Panc1 (cell line): ENCODE data around the gene SLC35F2. TPM values are rescaled to one million over a fixed set of nuclear protein-coding genes. Genes with fewer than 3 reads are reported as not detected.

Source experiments
- ATAC-seq: fragments of 200-7000 bp; cut with Tn5 transposase; 2 replicates; pipeline ENCODE4 v1.9.1; 2020; ENCODE audit warnings: mild to moderate bottlenecking, moderate library complexity
- BruUV-seq: library from RNA; stranded (reverse); fragments of 400-500 nt; replicated peaks from 2 replicates; lab custom pipeline; 2021; lab: Mats Ljungman, UMichigan
- CTCF ChIA-PET: fragments of 300-600 bp; sonication (Branson Sonifier 250); formaldehyde crosslinking; loops from one replicate; lab custom pipeline; 2022; ENCODE audit warnings: antibody characterized with exemption; lab: Charles Lee
- POLR2A ChIA-PET: fragments of 300-600 bp; sonication (Branson Sonifier 250); formaldehyde crosslinking; loops from one replicate; lab custom pipeline; 2022; ENCODE audit warnings: antibody characterized with exemption; lab: Charles Lee
- DNase-seq: peaks from one replicate; pipeline ENCODE4 v3.0.0-alpha.2; 2010; ENCODE audit warnings: low read depth, low spot score
- H3K27ac ChIP-seq: 2 replicates; pipeline ENCODE4 v1.5.1; 2011; ENCODE audit warnings: mild to moderate bottlenecking, low read length, inconsistent platforms
- H3K27me3 ChIP-seq: fragments of 200-500 bp; sonication (Bioruptor generic); 2 replicates; pipeline ENCODE4 v1.6.0; 2014; ENCODE audit warnings: low read length, inconsistent platforms; ENCODE audit not compliant: control insufficient read depth, insufficient read depth
- H3K36me3 ChIP-seq: fragments of 200-500 bp; sonication (Bioruptor generic); 2 replicates; pipeline ENCODE4 v1.5.1; 2014; ENCODE audit warnings: inconsistent platforms, mild to moderate bottlenecking, low read length, moderate library complexity; ENCODE audit not compliant: control insufficient read depth, insufficient read depth
- H3K4me1 ChIP-seq: 2 replicates; pipeline ENCODE4 v1.5.1; 2011; ENCODE audit warnings: inconsistent platforms, mild to moderate bottlenecking, low read length, moderate library complexity; ENCODE audit not compliant: control insufficient read depth, insufficient read depth
- H3K4me3 ChIP-seq, 2 experiments: 2 replicates each; pipeline ENCODE4 v1.5.1; 2011 to 2012; ENCODE audit warnings: low read depth in 2 of 2, low read length in 2 of 2, mild to moderate bottlenecking in 2 of 2, inconsistent platforms in 1 of 2, moderate library complexity in 1 of 2
- H3K9me3 ChIP-seq: fragments of 200-500 bp; sonication (Bioruptor generic); 2 replicates; pipeline ENCODE4 v1.5.1; 2014; ENCODE audit warnings: low read depth, mild to moderate bottlenecking, inconsistent platforms, low read length, moderate library complexity; ENCODE audit not compliant: control insufficient read depth, insufficient read depth
- CTCF ChIP-seq: fragments of 450-650 bp; IDR thresholded peaks from 2 replicates; pipeline ENCODE4 v1.5.1; 2017; ENCODE audit warnings: mild to moderate bottlenecking
- POLR2AphosphoS5 ChIP-seq: IDR thresholded peaks from 2 replicates; pipeline ENCODE4 v1.6.1; 2012; ENCODE audit warnings: mild to moderate bottlenecking, low read depth, low read length, moderate library complexity
- SIN3A ChIP-seq: IDR thresholded peaks from 2 replicates; pipeline ENCODE4 v1.6.1; 2012; ENCODE audit warnings: low read depth, mild to moderate bottlenecking, low read length, moderate library complexity, borderline replicate concordance; ENCODE audit not compliant: insufficient read depth
- in situ Hi-C: cut with HindIII; loops from 2 replicates; pipeline ENCODE4 v1.10.0; 2016; ENCODE audit warnings: low sequenced_read_pairs, low pct_unique_long_range_greater_than_20kb
- intact Hi-C: fragments of 100-400 bp; cut with micrococcal nuclease; formaldehyde crosslinking; loops from one replicate; pipeline ENCODE4 v1.10.0; 2022; ENCODE audit not compliant: unreplicated experiment
- total RNA-seq: library from RNA; stranded (reverse); gene quantifications from one replicate; pipeline ENCODE4 v1.2.1, GENCODE V29; 2021; ENCODE audit not compliant: unreplicated experiment

SLC35F2 gene
- total RNA-seq, 1 experiment from 2014 or later, result 89.4 TPM

GRCh38 chr11:107856981-107857517 lies 1.5 kb downstream of the SLC35F2 start:
- peaks cover 15% of the 10 kb centered on the region; the same call in 1 of the 2 replicates for H3K4me1 ChIP-seq
- ATAC-seq (peak; percentile 61), DNase-seq (peak; percentile 24)
- no peaks in the 10 kb centered on the region for H3K9me3 ChIP-seq
- H3K27me3 ChIP-seq, result no peaks in the 10 kb centered on the region
- peak overlapping the region; percentile 96 for H3K27ac ChIP-seq
- intact Hi-C loops, result loop anchor here (5.0 kb wide), 1 partner anchor 60 kb away; no protein-coding TSS in a partner anchor
- in situ Hi-C loops, result no loop called here
- BruUV-seq, result no TSS peak
- peaks cover 5% of the 10 kb centered on the region; the same call in 1 of the 2 replicates for H3K36me3 ChIP-seq
- peak overlapping the region; percentile 83 to 91 for H3K4me3 ChIP-seq
- ChIA-PET POLR2A (interaction anchor here (0.8 kb wide), 1 partner anchor 241 kb away, joined by 5 read pairs; no protein-coding TSS in a partner anchor), CTCF (no interaction called here)
- TF ChIP-seq POLR2AphosphoS5, result peak; percentile 48
- no peak for TF ChIP-seq SIN3A

DNA sequence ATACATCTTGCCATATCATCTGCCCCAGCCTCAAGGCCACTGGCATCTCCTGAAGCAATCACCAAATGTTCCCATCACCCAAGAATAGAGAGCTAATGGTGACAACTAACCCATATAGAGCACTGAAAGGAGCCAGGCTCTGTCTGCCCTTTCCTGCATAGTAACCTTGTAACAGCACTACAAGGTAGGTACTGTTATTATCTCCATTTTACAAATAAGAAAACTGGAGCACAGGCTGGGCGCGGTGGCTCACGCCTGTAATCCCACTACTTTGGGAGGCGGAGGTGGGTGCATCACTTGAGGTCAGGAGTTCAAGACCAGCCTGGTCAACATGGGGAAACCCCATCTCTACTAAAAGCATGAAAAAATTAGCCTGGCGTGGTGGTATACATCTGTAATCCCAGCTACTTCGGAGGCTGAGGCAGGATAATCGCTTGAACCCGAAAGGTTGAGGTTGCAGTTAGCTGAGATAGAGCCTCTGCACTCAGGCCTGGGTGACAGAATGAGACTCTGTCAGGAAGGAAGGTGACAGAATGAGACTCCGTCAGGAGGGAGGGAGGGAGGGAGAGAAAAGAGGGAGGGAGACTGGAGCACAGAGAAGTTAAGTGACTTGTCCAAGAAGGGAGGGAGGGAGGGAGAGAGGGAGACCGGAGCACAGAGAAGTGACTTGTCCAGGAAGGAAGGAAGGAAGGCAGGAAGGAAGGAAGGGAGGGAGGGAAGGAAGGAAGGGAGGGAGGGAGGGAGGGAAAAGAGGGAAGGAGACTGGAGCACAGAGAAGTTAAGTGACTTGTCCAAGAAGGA lies 2.2 kb downstream of the SLC35F2 start:
- DNase-seq (no peak), ATAC-seq (peak; percentile 20)
- no TSS peak for BruUV-seq
- no peaks in the 10 kb centered on the region for H3K9me3 ChIP-seq
- H3K27me3 ChIP-seq, result no peaks in the 10 kb centered on the region
- in situ Hi-C loops (no loop called here), intact Hi-C loops (loop anchor here (5.0 kb wide), 1 partner anchor 59 kb away; no protein-coding TSS in a partner anchor)
- POLR2A ChIA-PET, result interaction anchor here (0.7 kb wide), 1 partner anchor 37 kb away, joined by 3 read pairs; no protein-coding TSS in a partner anchor
- CTCF ChIA-PET, result no interaction called here
- peak overlapping the region; percentile 96 for H3K27ac ChIP-seq
- H3K4me1 ChIP-seq, result peaks cover 20% of the 10 kb centered on the region; the same call in 1 of the 2 replicates
- H3K36me3 ChIP-seq, result peaks cover 5% of the 10 kb centered on the region; the same call in 1 of the 2 replicates
- TF ChIP-seq CTCF, result no peak
- peak overlapping the region; percentile 83 to 91 for H3K4me3 ChIP-seq

DNA sequence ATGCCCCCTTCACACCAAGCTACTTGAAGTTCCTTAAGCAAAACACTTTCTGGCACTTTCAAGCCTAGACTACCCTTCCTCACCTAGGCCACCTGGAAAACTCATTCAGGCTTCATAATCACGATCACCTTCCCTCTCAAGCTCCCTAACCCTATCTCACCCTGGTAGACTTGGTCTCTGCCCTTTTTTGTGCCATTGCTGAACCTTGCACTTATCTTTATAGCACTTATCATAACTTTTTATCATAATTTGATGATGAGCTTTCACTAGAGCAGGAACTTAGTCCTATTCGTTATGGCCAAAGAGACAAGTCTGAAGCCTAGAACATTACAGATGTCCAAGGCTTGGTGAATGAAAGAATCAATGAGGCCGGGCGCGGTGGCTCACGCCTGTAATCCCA lies 5.5 kb downstream of the SLC35F2 start:
- intact Hi-C loops, result no loop called here
- in situ Hi-C loops, result no loop called here
- Histone ChIP-seq H3K27ac (no peak overlapping the region), H3K9me3 (no peaks in the 10 kb centered on the region), H3K4me3 (no peak overlapping the region), H3K27me3 (no peaks in the 10 kb centered on the region), H3K4me1 (peaks cover 38% of the 10 kb centered on the region), H3K36me3 (peaks cover 5% of the 10 kb centered on the region; the same call in 1 of the 2 replicates)
- ChIA-PET CTCF (no interaction called here), POLR2A (interaction anchor here (0.7 kb wide), 2 partner anchors 53 to 183 kb away, joined by 3 read pairs; no protein-coding TSS in a partner anchor)
- BruUV-seq, result no TSS peak
- DNase-seq (no peak), ATAC-seq (no peak)
- TF ChIP-seq CTCF (no peak), POLR2AphosphoS5 (no peak)
